ENCODE results near the gene GRIA1.

The GRIA1 gene

GRCh38 chr5:153500178-153500577 lies 9.7 kb downstream of the GRIA1 start:
- no peak for FAIRE-seq

- no peak for FAIRE-seq
Measured at GRCh38 chr5:153504726-153505125, 14.3 kb downstream of the GRIA1 start.

- no peak for FAIRE-seq
Measured at GRCh38 chr5:153508700-153509099, 18.2 kb downstream of the GRIA1 start.

- no peak for FAIRE-seq
Measured at GRCh38 chr5:153511622-153512021, 21.2 kb downstream of the GRIA1 start.

GRCh38 chr5:153513156-153513555 lies 22.7 kb downstream of the GRIA1 start:
- no peak for FAIRE-seq

- FAIRE-seq: no peak
Measured at GRCh38 chr5:153515301-153515700, 24.8 kb downstream of the GRIA1 start.

- no peak for FAIRE-seq
Measured at GRCh38 chr5:153516504-153517240, 26.2 kb downstream of the GRIA1 start.

- no peak for FAIRE-seq
Measured at GRCh38 chr5:153517241-153517611, 26.8 kb downstream of the GRIA1 start.

GRCh38 chr5:153520137-153520536 lies 29.7 kb downstream of the GRIA1 start:
- no peak for FAIRE-seq

- FAIRE-seq: no peak
Measured at GRCh38 chr5:153520952-153521351, 30.5 kb downstream of the GRIA1 start.

- FAIRE-seq: no peak
Measured at GRCh38 chr5:153523211-153523610, 32.7 kb downstream of the GRIA1 start.

GRCh38 chr5:153523831-153524230 lies 33.4 kb downstream of the GRIA1 start:
- FAIRE-seq: no peak

GRCh38 chr5:153525536-153525935 lies 35.1 kb downstream of the GRIA1 start:
- FAIRE-seq: no peak

GRCh38 chr5:153530357-153531143 lies 40.1 kb downstream of the GRIA1 start:
- no peak for FAIRE-seq

- no peak for FAIRE-seq
Measured at GRCh38 chr5:153533546-153533945, 43.1 kb downstream of the GRIA1 start.

GRCh38 chr5:153534102-153534501 lies 43.6 kb downstream of the GRIA1 start:
- FAIRE-seq: no peak

- FAIRE-seq: no peak
Measured at GRCh38 chr5:153537207-153537606, 46.7 kb downstream of the GRIA1 start.

- FAIRE-seq: no peak
Measured at GRCh38 chr5:153539983-153540382, 49.5 kb downstream of the GRIA1 start.

GRCh38 chr5:153542536-153542935 lies 52.1 kb downstream of the GRIA1 start:
- no peak for FAIRE-seq

- FAIRE-seq: no peak
Measured at GRCh38 chr5:153543288-153543687, 52.8 kb downstream of the GRIA1 start.

GRCh38 chr5:153543959-153544470 lies 53.5 kb downstream of the GRIA1 start:
- no peak for FAIRE-seq

- no peak for FAIRE-seq
Measured at GRCh38 chr5:153544706-153545105, 54.2 kb downstream of the GRIA1 start.

- FAIRE-seq: no peak
Measured at GRCh38 chr5:153546566-153546965, 56.1 kb downstream of the GRIA1 start.

- FAIRE-seq: no peak
Measured at GRCh38 chr5:153551537-153552079, 61.1 kb downstream of the GRIA1 start.
